ENCODE data around the gene CHCHD10.
"Not testable (repeated sequence)": the region's sequence is repeated elsewhere in the genome, so short reads cannot be mapped to it uniquely, and the experiment has no call there.

Gene CHCHD10

DNA sequence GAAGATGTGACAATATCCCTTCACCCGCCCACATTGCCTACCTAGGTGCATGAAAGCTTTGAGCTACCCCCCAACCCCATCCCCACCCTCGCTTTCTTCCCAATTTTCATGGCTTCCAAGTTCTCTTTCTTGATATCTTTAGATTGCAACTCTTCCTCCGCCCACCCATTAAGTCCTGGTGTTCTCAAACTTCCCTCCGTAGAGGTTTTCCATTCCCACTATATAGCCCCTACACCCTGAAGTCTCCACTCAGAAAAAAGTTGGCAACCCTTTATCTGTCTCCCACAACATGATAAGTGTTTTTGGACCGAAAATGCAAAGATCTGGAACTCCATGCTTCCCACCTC, 17.4 kb downstream of the CHCHD10 start:
- no peak for DNase-seq (ENCODE audit: low spot score)

GRCh38 chr22:23749841-23750301, 17.9 kb downstream of the CHCHD10 start:
- no peak for DNase-seq (ENCODE audit: low spot score)

DNA sequence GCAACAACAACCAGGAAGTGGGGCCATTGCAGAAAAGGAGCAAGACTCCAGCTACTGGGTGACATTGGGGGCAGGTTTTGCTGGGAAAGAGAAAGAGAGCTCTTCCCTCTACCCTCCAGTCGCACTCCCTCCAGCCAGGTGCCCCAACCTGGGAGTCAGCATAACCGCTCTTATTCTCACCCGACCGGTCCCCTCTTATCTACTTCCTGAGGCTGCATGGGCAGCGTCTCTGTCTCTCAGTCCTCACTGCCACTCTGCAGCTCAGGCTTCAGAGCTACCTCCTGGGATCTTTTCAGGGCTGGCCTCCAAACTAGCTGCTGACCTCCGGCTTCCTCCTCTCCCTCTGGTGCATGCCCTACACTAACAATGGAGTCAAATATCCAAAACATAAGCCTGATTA, 22.0 kb downstream of the CHCHD10 start:
- DNase-seq (ENCODE audit: low spot score): no peak

DNA sequence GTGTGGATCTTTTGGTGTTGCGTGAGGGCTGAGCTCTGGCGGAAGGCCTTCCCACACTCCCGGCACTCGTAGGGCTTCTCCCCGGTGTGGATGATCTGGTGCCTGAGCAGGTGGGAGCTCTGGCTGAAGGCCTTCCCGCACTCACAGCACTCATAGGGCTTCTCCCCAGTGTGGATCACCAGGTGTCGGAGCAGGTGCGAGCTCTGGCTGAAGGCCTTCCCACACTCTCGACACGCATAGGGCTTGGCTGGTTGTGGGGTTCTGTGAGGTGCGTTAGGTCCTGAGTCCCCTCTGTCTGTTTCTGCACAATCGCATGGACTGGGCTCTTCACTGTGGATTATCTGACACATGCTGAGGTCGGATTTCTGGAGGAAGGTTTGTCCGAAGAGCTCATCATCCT, 23.3 kb downstream of the CHCHD10 start:
- no peak for DNase-seq (ENCODE audit: low spot score)

- no peak for DNase-seq (ENCODE audit: low spot score)
Observed at GRCh38 chr22:23744001-23744400, 23.8 kb downstream of the CHCHD10 start.

- no peak for DNase-seq (ENCODE audit: low spot score)
Observed at GRCh38 chr22:23743303-23743705, 24.5 kb downstream of the CHCHD10 start.

- no peak for DNase-seq (ENCODE audit: low spot score)
Observed at GRCh38 chr22:23742505-23743264, 25.1 kb downstream of the CHCHD10 start.

DNA sequence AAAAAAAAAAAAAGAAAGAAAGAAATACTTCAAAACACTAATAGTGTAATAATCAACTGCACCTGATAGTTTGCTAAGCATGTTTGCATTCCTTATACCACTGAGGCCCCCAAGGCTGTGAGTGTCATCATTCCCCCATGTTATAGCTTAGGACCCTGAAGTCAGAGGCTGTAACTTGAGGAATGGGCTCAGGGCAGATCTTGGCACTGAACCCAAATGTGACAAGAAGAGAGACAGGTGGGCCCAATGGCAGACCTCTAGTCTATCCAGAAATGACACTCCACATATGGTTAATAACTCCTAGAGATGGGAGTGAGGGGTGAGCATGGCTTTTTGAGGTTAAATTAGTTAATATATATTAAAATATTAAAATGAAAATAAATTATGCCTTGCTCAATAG, 30.1 kb downstream of the CHCHD10 start:
- DNase-seq (ENCODE audit: low spot score): no peak

DNA sequence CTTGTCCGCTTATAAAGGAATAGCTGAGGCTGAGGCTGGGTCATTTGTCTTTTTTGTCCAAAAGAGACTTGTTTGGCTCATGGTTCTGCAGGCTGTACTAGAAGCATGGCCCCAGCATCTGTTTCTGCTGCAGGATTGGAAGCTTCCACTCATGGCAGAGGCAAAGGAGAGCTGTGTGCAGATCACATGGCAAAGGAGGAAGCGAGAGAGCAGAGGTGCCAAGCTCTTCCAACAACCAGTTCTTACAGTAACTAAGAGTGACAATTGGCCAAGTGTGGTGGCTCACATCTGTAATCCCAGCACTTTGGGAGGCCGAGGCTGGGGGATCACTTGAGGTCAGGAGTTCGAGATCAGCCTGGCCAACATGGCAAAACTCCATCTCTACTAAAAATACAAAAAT, 39.7 kb downstream of the CHCHD10 start:
- DNase-seq (ENCODE audit: low spot score): not testable (repeated sequence)

DNA sequence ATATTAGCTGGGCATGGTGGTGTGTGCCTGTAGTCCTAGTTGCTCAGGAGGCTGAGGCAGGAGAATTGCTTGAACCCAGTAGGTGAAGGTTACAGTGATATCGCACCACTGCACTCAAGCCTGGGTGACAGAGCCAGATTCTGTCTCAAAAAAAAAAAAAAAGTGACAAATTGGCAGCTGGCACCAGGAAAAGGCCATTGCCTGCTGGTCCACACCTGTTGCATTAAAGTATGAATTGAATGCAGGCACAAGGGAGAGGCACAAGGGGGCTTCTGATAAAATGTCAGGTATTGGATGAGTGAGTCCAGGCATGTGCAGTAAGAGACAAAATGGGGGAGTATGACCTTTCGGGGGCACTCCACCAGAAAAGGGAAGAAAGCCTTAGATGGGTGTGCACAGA, 45.0 kb downstream of the CHCHD10 start:
- DNase-seq (ENCODE audit: low spot score): no peak

- DNase-seq (ENCODE audit: low spot score): no peak
Observed at GRCh38 chr22:23722160-23722559, 45.6 kb downstream of the CHCHD10 start.

- no peak for DNase-seq (ENCODE audit: low spot score)
Observed at GRCh38 chr22:23720855-23721254, 46.9 kb downstream of the CHCHD10 start.

- no peak for DNase-seq (ENCODE audit: low spot score)
Observed at GRCh38 chr22:23718371-23719165, 49.2 kb downstream of the CHCHD10 start.

GRCh38 chr22:23716811-23717801, 50.7 kb downstream of the CHCHD10 start:
- peak; percentile 85 for DNase-seq (ENCODE audit: low spot score)
